ENCODE data around the gene SEPTIN5.
"Not testable (repeated sequence)": the region's sequence is repeated elsewhere in the genome, so short reads cannot be mapped to it uniquely, and the experiment has no call there.

Gene SEPTIN5

GRCh38 chr22:19714312-19715187 is at the start of gene SEPTIN5:
Gene SEPTIN5, plus strand, starts transcription at chr22:19714503. Its CDS starts 86 bp downstream, at chr22:19714589.
- DNase-seq, result no peak

GRCh38 chr22:19664951-19665783 is 49.1 kb upstream of the SEPTIN5 start:
- no peak for DNase-seq

- no peak for DNase-seq
Observed at GRCh38 chr22:19665784-19666672, 48.3 kb upstream of the SEPTIN5 start.

GRCh38 chr22:19666673-19667593 is 47.4 kb upstream of the SEPTIN5 start:
- DNase-seq, result no peak

- no peak for DNase-seq
Observed at GRCh38 chr22:19667872-19668740, 46.2 kb upstream of the SEPTIN5 start.

- no peak for DNase-seq
Observed at GRCh38 chr22:19668748-19669147, 45.6 kb upstream of the SEPTIN5 start.

GRCh38 chr22:19669570-19669969 is 44.7 kb upstream of the SEPTIN5 start:
- no peak for DNase-seq

GRCh38 chr22:19671316-19671715 is 43.0 kb upstream of the SEPTIN5 start:
- no peak for DNase-seq

- no peak for DNase-seq
Observed at GRCh38 chr22:19672054-19672776, 42.1 kb upstream of the SEPTIN5 start.

GRCh38 chr22:19673660-19674059 is 40.6 kb upstream of the SEPTIN5 start:
- DNase-seq, result no peak

GRCh38 chr22:19674129-19674928 is 40.0 kb upstream of the SEPTIN5 start:
- no peak for DNase-seq

GRCh38 chr22:19674929-19675253 is 39.4 kb upstream of the SEPTIN5 start:
- no peak for DNase-seq

GRCh38 chr22:19675428-19675827 is 38.9 kb upstream of the SEPTIN5 start:
- DNase-seq, result no peak

GRCh38 chr22:19676437-19676836 is 37.9 kb upstream of the SEPTIN5 start:
- not testable (repeated sequence) for DNase-seq

- no peak for DNase-seq
Observed at GRCh38 chr22:19678949-19679521, 35.3 kb upstream of the SEPTIN5 start.

GRCh38 chr22:19679522-19680101 is 34.7 kb upstream of the SEPTIN5 start:
- DNase-seq, result no peak

- no peak for DNase-seq
Observed at GRCh38 chr22:19680287-19680881, 33.9 kb upstream of the SEPTIN5 start.

Data from SW 1271 (cell line).